ENCODE measurements around the gene ZNF396. TPM values are rescaled to one million over a fixed set of nuclear protein-coding genes. Genes with fewer than 3 reads are reported as not detected.

Gene ZNF396
- total and polyA plus RNA-seq, 4 donors: 0.60 to 1.2 (median 0.99) TPM

DNA sequence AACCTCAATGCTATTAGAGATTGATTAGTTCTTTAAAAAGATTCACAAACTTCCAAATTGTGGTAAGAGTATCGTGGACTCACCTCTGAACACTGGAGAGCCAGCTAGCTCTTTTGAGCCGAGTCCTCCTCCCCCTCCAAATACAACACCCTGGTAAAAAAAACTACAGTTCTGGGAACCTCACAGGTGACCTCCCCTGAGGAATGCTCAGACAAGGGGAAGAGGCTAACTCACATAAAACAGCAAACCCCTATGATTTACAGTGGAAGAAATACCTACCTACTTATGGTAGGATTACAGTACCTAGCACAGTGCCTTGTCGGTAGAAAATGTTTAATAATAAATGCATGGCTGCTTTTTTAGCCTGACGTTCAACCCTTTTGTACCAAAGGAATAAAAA, 41.3 kb downstream of the ZNF396 start:
- TF ChIP-seq RXRA (IDR thresholded peaks at IDR 0.05) (no peak), EGR1 (IDR thresholded peaks at IDR 0.05; ENCODE audit: low read depth in 2 of 2) (no peak), YY1 (IDR thresholded peaks at IDR 0.05) (no peak), HNF4A (conservative IDR thresholded peaks at IDR 0.05) (no peak), NR2F2 (IDR thresholded peaks at IDR 0.05) (no peak), RAD21 (IDR thresholded peaks at IDR 0.05) (no peak), JUND (IDR thresholded peaks at IDR 0.05) (no peak), SP1 (IDR thresholded peaks at IDR 0.05) (no peak), TAF1 (conservative IDR thresholded peaks at IDR 0.05) (no peak), FOXA1 (IDR thresholded peaks at IDR 0.05) (no peak), GABPA (IDR thresholded peaks at IDR 0.05 in 1 of 2, conservative IDR thresholded peaks at IDR 0.05 in 1 of 2) (no peak), HNF4G (IDR thresholded peaks at IDR 0.05) (no peak)
- TF ChIP-seq, protein P1, sequence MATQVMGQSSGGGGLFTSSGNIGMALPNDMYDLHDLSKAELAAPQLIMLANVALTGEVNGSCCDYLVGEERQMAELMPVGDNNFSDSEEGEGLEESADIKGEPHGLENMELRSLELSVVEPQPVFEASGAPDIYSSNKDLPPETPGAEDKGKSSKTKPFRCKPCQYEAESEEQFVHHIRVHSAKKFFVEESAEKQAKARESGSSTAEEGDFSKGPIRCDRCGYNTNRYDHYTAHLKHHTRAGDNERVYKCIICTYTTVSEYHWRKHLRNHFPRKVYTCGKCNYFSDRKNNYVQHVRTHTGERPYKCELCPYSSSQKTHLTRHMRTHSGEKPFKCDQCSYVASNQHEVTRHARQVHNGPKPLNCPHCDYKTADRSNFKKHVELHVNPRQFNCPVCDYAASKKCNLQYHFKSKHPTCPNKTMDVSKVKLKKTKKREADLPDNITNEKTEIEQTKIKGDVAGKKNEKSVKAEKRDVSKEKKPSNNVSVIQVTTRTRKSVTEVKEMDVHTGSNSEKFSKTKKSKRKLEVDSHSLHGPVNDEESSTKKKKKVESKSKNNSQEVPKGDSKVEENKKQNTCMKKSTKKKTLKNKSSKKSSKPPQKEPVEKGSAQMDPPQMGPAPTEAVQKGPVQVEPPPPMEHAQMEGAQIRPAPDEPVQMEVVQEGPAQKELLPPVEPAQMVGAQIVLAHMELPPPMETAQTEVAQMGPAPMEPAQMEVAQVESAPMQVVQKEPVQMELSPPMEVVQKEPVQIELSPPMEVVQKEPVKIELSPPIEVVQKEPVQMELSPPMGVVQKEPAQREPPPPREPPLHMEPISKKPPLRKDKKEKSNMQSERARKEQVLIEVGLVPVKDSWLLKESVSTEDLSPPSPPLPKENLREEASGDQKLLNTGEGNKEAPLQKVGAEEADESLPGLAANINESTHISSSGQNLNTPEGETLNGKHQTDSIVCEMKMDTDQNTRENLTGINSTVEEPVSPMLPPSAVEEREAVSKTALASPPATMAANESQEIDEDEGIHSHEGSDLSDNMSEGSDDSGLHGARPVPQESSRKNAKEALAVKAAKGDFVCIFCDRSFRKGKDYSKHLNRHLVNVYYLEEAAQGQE (IDR thresholded peaks at IDR 0.05): no peak
- TF ChIP-seq, protein P2, sequence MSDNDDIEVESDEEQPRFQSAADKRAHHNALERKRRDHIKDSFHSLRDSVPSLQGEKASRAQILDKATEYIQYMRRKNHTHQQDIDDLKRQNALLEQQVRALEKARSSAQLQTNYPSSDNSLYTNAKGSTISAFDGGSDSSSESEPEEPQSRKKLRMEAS (IDR thresholded peaks at IDR 0.05): no peak
- TF ChIP-seq, protein P3, sequence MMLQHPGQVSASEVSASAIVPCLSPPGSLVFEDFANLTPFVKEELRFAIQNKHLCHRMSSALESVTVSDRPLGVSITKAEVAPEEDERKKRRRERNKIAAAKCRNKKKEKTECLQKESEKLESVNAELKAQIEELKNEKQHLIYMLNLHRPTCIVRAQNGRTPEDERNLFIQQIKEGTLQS (IDR thresholded peaks at IDR 0.05): no peak
- TF ChIP-seq, protein P4, sequence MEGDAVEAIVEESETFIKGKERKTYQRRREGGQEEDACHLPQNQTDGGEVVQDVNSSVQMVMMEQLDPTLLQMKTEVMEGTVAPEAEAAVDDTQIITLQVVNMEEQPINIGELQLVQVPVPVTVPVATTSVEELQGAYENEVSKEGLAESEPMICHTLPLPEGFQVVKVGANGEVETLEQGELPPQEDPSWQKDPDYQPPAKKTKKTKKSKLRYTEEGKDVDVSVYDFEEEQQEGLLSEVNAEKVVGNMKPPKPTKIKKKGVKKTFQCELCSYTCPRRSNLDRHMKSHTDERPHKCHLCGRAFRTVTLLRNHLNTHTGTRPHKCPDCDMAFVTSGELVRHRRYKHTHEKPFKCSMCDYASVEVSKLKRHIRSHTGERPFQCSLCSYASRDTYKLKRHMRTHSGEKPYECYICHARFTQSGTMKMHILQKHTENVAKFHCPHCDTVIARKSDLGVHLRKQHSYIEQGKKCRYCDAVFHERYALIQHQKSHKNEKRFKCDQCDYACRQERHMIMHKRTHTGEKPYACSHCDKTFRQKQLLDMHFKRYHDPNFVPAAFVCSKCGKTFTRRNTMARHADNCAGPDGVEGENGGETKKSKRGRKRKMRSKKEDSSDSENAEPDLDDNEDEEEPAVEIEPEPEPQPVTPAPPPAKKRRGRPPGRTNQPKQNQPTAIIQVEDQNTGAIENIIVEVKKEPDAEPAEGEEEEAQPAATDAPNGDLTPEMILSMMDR (IDR thresholded peaks at IDR 0.05; ENCODE audit: low read depth, low read length, missing input control): no peak
- TF ChIP-seq, protein P5, sequence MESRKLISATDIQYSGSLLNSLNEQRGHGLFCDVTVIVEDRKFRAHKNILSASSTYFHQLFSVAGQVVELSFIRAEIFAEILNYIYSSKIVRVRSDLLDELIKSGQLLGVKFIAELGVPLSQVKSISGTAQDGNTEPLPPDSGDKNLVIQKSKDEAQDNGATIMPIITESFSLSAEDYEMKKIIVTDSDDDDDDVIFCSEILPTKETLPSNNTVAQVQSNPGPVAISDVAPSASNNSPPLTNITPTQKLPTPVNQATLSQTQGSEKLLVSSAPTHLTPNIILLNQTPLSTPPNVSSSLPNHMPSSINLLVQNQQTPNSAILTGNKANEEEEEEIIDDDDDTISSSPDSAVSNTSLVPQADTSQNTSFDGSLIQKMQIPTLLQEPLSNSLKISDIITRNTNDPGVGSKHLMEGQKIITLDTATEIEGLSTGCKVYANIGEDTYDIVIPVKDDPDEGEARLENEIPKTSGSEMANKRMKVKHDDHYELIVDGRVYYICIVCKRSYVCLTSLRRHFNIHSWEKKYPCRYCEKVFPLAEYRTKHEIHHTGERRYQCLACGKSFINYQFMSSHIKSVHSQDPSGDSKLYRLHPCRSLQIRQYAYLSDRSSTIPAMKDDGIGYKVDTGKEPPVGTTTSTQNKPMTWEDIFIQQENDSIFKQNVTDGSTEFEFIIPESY (IDR thresholded peaks at IDR 0.05): no peak
- H3K27me3 ChIP-seq (ENCODE audit: control insufficient read depth in 4 of 4, insufficient read depth in 4 of 4, low read length in 3 of 4): no peaks in the 10 kb centered on the region
- DNase-seq (ENCODE audit: low spot score): no peak
- no peak overlapping the region for H3K27ac ChIP-seq (ENCODE audit: low read depth in 1 of 2, low read length in 2 of 2)
- peaks cover 4 to 16% (median 13%) of the 10 kb centered on the region in 4 donors for H3K4me1 ChIP-seq (ENCODE audit: control insufficient read depth in 4 of 4, insufficient read depth in 4 of 4, low read length in 3 of 4)
- H3K36me3 ChIP-seq (ENCODE audit: control insufficient read depth in 4 of 4, insufficient read depth in 3 of 4, low read depth in 1 of 4, low read length in 3 of 4): peaks cover 16 to 80% (median 73%) of the 10 kb centered on the region in 4 donors
- H3K9me3 ChIP-seq (ENCODE audit: control insufficient read depth in 4 of 4, low read length in 3 of 4): no peaks in the 10 kb centered on the region
- 94% methylated on average over 4 of the region's 4 CpGs for WGBS
- no peak overlapping the region for H3K4me3 ChIP-seq (ENCODE audit: low read depth in 1 of 3, low read length in 3 of 3)
- H3K9ac ChIP-seq (ENCODE audit: low read depth in 1 of 2, low read length in 2 of 2): no peak overlapping the region
